ENCODE measurements around the gene TRAF5.

GRCh38 chr1:211333906-211334305, 7.3 kb downstream of the TRAF5 start:
- no peak for TF ChIP-seq POLR2A (IDR thresholded peaks at IDR 0.05)
- TF ChIP-seq, protein P1, sequence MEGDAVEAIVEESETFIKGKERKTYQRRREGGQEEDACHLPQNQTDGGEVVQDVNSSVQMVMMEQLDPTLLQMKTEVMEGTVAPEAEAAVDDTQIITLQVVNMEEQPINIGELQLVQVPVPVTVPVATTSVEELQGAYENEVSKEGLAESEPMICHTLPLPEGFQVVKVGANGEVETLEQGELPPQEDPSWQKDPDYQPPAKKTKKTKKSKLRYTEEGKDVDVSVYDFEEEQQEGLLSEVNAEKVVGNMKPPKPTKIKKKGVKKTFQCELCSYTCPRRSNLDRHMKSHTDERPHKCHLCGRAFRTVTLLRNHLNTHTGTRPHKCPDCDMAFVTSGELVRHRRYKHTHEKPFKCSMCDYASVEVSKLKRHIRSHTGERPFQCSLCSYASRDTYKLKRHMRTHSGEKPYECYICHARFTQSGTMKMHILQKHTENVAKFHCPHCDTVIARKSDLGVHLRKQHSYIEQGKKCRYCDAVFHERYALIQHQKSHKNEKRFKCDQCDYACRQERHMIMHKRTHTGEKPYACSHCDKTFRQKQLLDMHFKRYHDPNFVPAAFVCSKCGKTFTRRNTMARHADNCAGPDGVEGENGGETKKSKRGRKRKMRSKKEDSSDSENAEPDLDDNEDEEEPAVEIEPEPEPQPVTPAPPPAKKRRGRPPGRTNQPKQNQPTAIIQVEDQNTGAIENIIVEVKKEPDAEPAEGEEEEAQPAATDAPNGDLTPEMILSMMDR (IDR thresholded peaks at IDR 0.05), result no peak
